ENCODE measurements around the gene WDR36. TPM values are rescaled to one million over a fixed set of nuclear protein-coding genes. Genes with fewer than 3 reads are reported as not detected.
"Not testable (repeated sequence)": the region's sequence is repeated elsewhere in the genome, so short reads cannot be mapped to it uniquely, and the experiment has no call there.

WDR36 gene
- polyA plus RNA-seq, 2 of the 4 experiments (the other 2 are of a cell fraction): 15.3 to 38.1 TPM

DNA sequence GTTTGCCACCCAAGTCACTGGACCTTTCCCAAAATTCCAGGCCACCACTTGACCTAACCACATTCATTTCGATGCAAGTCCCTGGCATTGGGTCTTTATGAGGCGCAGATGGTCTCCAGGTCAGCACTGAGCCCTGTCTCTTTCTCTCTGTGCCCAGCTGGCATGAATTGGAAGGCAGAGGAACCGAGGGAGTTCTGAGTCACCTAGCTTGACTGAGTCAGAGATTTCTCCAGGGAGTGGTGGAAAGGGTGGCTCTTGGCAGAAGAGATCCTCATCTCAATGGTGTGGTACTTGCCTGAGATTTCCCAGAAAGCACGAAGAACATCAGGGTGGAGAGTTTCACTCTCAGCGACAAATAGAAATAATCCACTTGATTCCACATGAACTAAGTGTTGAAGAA lies 43.8 kb downstream of the WDR36 start (continued):
- TF ChIP-seq FOXS1 (CRISPR knock-in tag; IDR thresholded peaks at IDR 0.05) (no peak), RFX5 (IDR thresholded peaks at IDR 0.05) (no peak), ZFP36 (IDR thresholded peaks at IDR 0.05; ENCODE audit: borderline replicate concordance, partially characterized antibody) (no peak), POLR2A (IDR thresholded peaks at IDR 0.05; ENCODE audit: low read length) (no peak)

GRCh38 chr5:111138096-111138495 lies 45.9 kb downstream of the WDR36 start:
- no peak for DNase-seq (ENCODE audit: low read depth in 1 of 2, low spot score in 1 of 2)
- TF ChIP-seq CEBPB (IDR thresholded peaks at IDR 0.05) (no peak), MAZ (IDR thresholded peaks at IDR 0.05; ENCODE audit: borderline replicate concordance, low read depth, low read length) (no peak), USF2 (IDR thresholded peaks at IDR 0.05) (no peak), BCL3 (IDR thresholded peaks at IDR 0.05) (no peak)
- TF ChIP-seq, protein P1, sequence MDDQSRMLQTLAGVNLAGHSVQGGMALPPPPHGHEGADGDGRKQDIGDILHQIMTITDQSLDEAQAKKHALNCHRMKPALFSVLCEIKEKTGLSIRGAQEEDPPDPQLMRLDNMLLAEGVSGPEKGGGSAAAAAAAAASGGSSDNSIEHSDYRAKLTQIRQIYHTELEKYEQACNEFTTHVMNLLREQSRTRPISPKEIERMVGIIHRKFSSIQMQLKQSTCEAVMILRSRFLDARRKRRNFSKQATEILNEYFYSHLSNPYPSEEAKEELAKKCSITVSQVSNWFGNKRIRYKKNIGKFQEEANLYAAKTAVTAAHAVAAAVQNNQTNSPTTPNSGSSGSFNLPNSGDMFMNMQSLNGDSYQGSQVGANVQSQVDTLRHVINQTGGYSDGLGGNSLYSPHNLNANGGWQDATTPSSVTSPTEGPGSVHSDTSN (IDR thresholded peaks at IDR 0.05): no peak
- FAIRE-seq: no peak
- POLR2A ChIA-PET: no interaction called here
- Histone ChIP-seq H3K4me3 (no peak overlapping the region), H3K4me2 (no peak overlapping the region), H3K27ac (no peak overlapping the region), H3K4me1 (no peaks in the 10 kb centered on the region), H3K9me3 (no peaks in the 10 kb centered on the region)
- WGBS (ENCODE audit: missing lambda C conversion rate): 26% methylated on average over 2 of the region's 2 CpGs
- ATAC-seq: no peak
- CTCF ChIA-PET: no interaction called here

GRCh38 chr5:111141471-111141870 lies 49.3 kb downstream of the WDR36 start:
- WGBS (ENCODE audit: missing lambda C conversion rate): 71% methylated on average over 1 of the region's 1 CpG

DNA sequence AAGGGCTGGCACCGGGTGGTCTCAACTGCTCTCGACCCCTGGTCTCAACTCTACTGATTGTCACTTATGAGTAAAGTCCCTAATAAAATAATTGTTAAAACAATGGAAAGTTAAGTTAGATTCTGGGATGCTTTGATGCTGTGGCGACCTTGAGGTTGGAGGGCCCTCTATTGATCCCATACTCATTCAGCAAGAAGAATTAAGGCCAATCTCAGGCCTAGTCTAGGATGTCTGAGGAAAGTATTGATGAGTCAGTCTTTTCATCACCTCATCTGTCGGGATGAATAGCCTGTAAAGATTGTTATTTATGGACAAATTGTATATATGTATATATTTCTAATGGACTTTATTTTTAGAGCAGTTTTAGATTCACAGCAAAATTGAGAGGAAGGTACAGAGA lies 50.8 kb downstream of the WDR36 start:
- ATAC-seq (no peak), FAIRE-seq (no peak), DNase-seq (ENCODE audit: low read depth in 1 of 2, low spot score in 1 of 2) (no peak)
- WGBS (ENCODE audit: missing lambda C conversion rate): 29% methylated on average over 4 of the region's 4 CpGs
- TF ChIP-seq RAD21 (conservative IDR thresholded peaks at IDR 0.05 in 1 of 2, IDR thresholded peaks at IDR 0.05 in 1 of 2) (0 out of 5 replicates have a peak, but pooled peaks of 1 of the 2 experiments have one; percentile 8), RNF2 (IDR thresholded peaks at IDR 0.05; ENCODE audit: borderline replicate concordance, low read depth) (no peak), RARB (CRISPR knock-in tag; IDR thresholded peaks at IDR 0.05) (no peak)
- no peak overlapping the region for H3K4me2 ChIP-seq
- H3K27ac ChIP-seq: no peak overlapping the region
- H3K4me1 ChIP-seq: no peaks in the 10 kb centered on the region
- H3K4me3 ChIP-seq: no peak overlapping the region
- CTCF ChIA-PET: interaction anchor here (0.6 kb wide), 1 partner anchor 95 kb away, joined by 3 read pairs; no protein-coding TSS in a partner anchor
- no peaks in the 10 kb centered on the region for H3K9me3 ChIP-seq
- POLR2A ChIA-PET: no interaction called here

More at GRCh38 chr5:111141471-111141870, 49.3 kb downstream of the WDR36 start:
- H3K4me2 ChIP-seq; H3K9me3 ChIP-seq; H3K4me3 ChIP-seq; DNase-seq (ENCODE audit: low read depth in 1 of 2, low spot score in 1 of 2); ATAC-seq; H3K4me1 ChIP-seq; H3K27ac ChIP-seq; POLR2A ChIA-PET; FAIRE-seq: not testable (repeated sequence)
- CTCF ChIA-PET: interaction anchor here (1.0 kb wide), 1 partner anchor 16 kb away, joined by 3 read pairs; no protein-coding TSS in a partner anchor

GRCh38 chr5:111143910-111144309 lies 51.8 kb downstream of the WDR36 start:
- CTCF ChIA-PET: no interaction called here
- Histone ChIP-seq H3K27ac (no peak overlapping the region), H3K4me2 (no peak overlapping the region), H3K9me3 (no peaks in the 10 kb centered on the region), H3K4me3 (no peak overlapping the region), H3K4me1 (no peaks in the 10 kb centered on the region)
- 40% methylated on average over 5 of the region's 5 CpGs for WGBS (ENCODE audit: missing lambda C conversion rate)
- DNase-seq (ENCODE audit: low read depth in 1 of 2, low spot score in 1 of 2) (no peak), FAIRE-seq (no peak), ATAC-seq (no peak)
- POLR2A ChIA-PET: no interaction called here
- no peak for TF ChIP-seq CHD4 (IDR thresholded peaks at IDR 0.05; ENCODE audit: borderline replicate concordance)
- TF ChIP-seq RAD21 (conservative IDR thresholded peaks at IDR 0.05 in 1 of 2, IDR thresholded peaks at IDR 0.05 in 1 of 2): no peak
- TF ChIP-seq, protein P1 (IDR thresholded peaks at IDR 0.05): no peak
- TF ChIP-seq HES2 (IDR thresholded peaks at IDR 0.05): no peak
- no peak for TF ChIP-seq RARB (CRISPR knock-in tag; IDR thresholded peaks at IDR 0.05)
- no peak for TF ChIP-seq ZSCAN20 (CRISPR knock-in tag; IDR thresholded peaks at IDR 0.05)
- no peak for TF ChIP-seq EHF (CRISPR knock-in tag; IDR thresholded peaks at IDR 0.05)
- no peak for TF ChIP-seq POLR2A (IDR thresholded peaks at IDR 0.05; ENCODE audit: low read length)
- TF ChIP-seq TP53 (CRISPR knock-in tag; IDR thresholded peaks at IDR 0.05): no peak
- TF ChIP-seq ZC3H11A (IDR thresholded peaks at IDR 0.05): no peak
- TF ChIP-seq MYC (IDR thresholded peaks at IDR 0.05; ENCODE audit: borderline replicate concordance, low read length): no peak
- no peak for TF ChIP-seq CTCF (IDR thresholded peaks at IDR 0.05)
- TF ChIP-seq GATA3 (IDR thresholded peaks at IDR 0.05; ENCODE audit: borderline replicate concordance): no peak
- TF ChIP-seq, protein P2, sequence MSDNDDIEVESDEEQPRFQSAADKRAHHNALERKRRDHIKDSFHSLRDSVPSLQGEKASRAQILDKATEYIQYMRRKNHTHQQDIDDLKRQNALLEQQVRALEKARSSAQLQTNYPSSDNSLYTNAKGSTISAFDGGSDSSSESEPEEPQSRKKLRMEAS (IDR thresholded peaks at IDR 0.05): no peak
- TF ChIP-seq KDM1A (IDR thresholded peaks at IDR 0.05; ENCODE audit: low read depth): no peak
